Inflammatory macrophage (primary cell): ENCODE results near the gene TCFL5.
"Not testable (repeated sequence)": the region's sequence is repeated elsewhere in the genome, so short reads cannot be mapped to it uniquely, and the experiment has no call there.

ENCODE experiments used
- DNase-seq, 2 donors: peaks; one replicate each; pipeline ENCODE4 v3.0.0-alpha.2; 2020 to 2022

TCFL5 gene

DNA sequence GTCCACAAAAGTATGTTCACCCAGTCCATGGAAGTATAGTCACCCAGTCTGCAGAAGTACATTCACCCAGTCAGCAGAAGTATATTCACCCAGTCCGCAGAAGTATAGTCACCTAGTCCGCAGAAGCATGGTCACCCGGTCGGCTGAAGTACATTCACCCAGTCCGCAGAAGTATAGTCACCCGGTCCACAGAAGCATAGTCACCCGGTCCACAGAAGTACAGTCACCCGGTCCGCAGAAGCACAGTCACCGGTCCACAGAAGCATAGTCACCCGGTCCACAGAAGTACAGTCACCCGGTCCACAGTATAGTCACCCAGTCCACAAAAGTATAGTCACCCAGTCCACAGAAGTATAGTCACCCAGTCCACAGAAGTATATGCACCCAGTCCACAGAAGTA lies 8.8 kb downstream of the TCFL5 start:
- no peak for DNase-seq

DNA sequence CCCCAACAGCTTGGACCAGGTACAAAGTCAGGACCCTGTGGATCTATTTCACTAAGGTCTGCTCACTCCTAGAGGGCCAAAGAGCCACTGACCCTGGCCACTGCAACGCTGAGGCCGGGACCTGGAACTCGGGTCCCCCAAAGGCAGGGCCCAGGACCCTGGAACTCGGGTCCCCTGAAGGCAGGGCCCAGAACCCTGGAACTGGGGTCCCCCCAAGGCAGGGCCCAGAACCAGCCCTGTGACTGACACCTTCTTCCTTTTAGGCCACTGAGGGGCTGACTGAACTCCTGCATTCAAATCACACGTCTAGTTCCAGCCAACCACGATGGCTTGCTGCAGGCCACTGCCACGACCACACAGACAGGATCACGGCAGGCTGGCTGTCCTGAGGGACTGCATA lies 9.4 kb downstream of the TCFL5 start:
- DNase-seq = no peak

DNA sequence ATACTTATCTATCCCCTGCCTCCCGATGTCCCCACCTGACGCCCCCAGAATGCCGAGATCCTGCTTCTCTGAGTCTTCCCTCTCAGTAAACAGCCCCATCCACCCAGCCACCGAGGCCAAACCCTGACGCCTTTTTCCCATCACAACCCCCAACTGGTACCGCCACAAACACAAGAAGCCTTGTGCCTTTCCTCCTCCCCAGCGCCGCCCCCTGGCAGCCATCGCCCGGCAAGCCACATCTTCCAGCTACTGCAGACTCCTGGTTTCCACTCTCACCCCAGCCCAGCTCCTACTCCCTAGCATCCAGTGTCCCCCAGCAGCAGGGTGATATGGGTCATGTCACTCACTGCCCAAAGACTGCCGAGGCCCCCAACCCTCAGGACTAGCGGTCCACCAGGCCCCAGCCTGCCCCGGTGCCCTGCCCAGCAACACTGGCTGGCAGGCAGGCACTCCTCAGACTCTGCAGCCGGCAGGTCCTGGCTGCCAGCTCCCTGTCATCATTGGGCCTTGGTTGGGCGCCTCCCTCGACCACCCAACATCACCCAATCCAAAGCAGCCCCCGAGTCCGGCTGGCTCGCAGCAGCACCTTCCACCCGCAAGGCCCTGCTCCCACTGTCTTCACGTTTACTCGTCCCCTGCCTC lies 11.2 kb downstream of the TCFL5 start:
- no peak for DNase-seq

DNA sequence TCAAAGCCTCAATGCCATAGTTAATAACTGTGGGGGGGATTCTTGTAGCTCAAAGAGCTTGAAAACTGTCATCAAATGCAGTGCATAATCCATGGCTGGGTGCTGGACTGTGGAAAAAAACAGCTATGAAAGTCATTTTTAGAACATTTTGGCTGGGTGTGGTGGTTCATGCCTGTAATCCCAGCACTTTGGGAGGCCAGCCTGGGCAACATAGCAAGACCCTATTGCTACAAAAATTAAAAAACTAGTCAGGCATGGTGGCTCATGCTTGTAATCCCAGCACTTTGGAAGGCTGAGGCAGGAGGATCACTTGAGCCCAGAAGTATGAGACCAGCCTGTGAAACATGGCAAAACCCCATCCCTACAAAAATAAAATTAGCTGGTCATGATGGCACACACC lies 12.2 kb downstream of the TCFL5 start:
- DNase-seq = no peak

DNA sequence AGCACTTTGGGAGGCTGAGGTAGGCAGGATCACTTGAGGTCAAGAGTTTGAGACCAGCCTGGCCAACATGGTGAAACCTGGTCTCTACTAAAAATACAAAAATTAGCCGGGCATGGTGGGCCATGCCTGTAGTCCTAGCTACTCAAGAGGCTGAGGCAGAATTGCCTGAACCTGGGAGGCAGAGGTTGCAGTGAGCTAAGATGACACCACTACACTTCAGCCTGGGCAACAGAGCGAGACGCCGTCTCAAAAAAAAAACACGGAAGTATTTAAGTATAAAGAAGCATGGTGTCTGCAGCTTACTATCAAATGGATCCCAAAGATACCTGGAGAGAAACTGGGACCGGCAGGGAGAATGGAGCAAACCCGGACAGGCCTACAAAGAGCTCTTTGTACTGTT lies 12.7 kb downstream of the TCFL5 start:
- not testable (repeated sequence) for DNase-seq

DNA sequence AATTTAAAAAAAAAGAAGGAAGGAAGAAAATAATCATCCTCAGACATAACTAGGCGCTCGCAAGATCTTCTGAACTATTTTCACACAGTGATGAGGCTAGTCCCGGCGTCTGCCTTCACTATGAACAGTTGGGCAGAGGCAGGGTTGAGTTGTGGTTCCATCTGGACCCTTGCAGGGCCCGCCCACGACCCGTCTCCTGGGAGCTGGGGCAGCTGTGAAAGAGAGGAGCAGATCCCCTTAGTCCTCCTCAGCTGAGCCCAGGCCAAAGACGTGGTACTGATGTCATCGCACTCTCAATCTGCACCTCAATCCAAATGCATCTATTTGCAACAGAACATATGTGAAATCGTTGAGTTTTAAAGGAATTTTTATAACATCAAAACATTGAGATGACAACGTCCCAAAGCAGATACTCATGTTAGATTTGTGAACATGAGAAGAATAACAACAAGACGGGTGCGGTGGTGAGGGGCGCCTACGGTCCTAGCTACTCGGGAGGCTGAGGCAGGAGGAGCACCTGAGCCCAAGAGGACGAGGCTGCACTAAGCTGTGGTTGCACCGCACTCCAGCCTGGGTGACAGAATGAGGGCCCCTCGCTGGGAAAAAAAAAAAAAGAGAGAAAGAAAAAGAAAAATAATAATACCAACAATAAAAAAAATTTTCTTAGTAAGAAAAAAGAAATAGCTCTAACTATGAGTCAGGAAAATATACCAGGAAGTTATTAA lies 15.3 kb downstream of the TCFL5 start:
- DNase-seq = no peak

DNA sequence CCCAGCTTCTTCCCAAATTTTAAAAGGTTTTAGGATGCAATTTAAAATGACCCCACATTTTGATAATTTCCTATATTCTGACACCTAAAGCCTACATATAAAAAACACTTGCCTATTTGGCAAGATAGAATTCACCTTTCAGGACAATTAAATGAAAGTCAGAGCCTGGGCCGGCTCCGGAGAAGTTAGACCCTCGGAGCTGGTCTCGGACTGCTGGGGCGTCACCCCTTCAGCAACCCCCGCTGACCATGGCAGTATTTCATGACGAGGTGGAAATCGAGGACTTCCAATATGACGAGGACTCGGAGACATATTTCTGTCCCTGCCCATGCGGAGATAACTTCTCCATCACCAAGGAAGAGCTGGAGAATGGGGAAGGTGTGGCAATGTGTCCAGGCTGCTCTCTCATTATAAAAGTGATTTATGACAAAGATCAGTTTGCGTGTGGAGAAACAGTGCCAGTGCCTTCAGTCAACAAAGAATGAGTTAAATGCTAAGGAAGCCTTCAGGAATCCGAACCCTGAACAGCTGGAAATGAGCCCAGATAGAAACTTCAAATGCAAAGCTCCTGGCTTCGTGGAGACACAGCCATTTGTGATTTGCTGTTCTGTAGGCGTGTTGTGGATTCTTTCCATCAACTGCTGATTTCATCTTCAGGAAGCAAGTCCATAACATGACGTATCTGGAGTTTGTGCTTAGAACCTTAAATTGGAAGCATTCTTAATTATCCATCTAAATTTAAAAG lies 16.0 kb downstream of the TCFL5 start:
- no peak for DNase-seq

DNA sequence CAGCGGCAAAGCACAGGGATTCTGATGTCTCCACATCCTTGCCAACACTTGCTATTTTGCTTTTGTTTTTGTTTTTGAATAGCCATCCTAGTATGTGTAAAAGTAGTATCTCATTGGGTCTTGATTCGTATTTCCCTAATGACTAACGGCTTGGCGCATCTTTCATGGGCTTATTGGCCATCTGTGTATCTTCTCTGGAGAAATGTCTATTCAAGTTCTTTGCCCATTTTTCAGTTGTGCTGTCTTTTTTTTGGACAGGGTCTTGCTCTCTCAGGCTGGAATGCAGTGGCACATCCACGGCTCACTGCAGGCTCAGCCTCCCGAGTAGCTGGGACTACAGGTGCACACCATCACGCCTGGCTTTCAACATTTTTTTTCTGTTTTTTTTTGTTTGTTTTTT lies 17.4 kb downstream of the TCFL5 start:
- DNase-seq = no peak

DNA sequence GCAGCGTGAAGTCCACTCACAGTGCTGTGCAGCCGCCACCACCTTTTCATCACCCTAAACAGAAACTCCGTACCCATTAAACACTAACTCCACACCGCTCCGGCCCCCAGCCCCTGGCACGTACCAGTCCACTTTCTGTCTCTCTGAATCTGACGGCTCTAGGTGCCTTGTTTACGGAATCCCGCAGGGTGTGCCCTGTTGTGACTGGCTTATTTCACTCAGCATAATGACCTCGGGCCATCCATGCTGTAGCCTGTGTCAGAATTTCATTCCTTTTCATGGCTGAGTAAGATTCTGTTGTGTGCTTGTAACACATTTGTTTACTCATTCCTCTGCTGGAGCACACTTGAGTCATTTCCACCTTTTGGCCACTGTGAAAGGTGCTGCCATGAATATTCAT lies 18.0 kb downstream of the TCFL5 start:
- no peak for DNase-seq

DNA sequence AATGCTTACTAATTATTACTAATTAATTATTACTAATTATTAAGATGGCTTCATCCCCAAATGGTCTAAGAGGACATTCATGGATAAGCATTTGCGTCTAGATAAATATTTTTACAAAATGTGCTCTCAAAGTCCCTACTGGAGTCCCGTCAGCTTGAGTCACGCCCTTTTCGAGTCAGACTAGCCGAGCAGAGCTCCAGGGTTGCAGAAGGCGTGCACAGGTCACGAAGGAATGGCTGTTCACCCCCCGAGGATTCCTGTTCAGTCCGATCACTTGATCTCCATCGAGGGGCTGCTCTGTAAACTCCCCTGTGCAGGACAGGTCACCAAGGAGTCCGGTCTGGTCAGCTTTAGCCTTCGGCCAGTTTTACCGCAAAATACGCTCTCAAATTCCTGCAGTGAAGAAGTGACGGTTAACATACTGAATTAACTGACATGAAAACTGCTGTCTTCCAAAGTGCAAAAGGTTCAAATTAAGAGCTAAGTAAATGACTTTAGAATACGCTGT lies 19.9 kb downstream of the TCFL5 start:
- DNase-seq = no peak

DNA sequence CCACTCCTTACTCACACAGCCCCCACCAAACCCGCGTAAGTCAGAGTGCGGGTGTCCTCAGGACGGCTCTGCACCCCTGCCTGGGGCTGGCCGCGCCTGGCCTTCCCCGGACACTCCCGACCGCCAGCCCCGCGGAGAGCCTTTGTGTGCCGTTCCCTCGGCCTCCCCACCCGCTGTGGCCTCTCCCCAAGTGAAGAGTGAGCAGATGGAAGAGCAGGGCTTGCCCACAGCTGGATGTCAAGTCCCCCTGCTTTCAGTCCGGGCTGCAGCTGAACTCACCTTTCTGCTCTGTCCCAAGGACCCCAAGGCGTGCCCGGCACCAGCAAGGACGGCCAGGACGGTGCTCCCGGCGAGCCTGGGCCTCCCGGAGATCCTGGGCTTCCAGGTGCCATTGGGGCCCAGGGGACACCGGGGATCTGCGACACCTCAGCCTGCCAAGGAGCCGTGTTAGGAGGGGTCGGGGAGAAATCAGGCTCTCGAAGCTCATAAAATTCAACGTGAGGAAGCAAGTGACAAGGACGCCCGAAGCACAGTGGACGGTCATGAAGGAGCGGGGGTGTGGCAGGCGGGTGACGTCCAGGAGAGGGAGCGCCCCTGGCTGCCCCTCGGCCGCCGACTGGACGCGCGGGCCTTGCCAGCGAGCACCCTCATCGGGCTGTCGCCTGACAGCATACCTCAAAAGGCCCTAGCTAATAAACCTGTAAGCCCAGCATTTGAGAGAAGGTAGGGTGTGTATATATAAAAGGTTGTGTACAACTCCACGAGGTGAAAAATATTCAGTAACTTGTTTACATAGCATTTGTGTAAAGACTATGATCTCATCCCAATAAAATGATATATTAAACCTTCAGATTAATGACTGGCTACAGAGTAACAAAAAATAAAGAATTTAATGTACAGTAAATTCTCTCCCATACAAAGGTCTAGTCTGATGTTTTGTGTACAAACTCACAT lies 21.1 kb downstream of the TCFL5 start:
- DNase-seq = no peak

DNA sequence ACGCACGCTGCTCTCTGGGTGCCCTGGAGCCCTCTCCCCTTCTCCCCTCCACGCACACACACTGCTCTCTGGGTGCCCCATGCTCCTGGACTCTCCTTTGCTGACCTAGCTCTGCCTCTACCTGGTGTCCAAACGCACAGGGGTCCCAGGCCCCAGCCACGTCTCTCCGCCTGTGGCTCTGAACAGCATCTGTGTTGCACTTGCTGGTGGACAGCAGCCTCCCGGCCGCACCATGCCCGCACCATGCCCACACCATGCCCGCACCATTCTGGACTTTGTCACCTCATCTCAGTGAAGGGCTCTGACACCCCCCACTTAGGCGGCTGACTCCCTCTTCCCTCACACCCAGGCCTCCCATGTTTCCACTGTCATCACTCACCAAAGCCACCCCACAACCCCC lies 21.8 kb downstream of the TCFL5 start:
- DNase-seq = no peak

DNA sequence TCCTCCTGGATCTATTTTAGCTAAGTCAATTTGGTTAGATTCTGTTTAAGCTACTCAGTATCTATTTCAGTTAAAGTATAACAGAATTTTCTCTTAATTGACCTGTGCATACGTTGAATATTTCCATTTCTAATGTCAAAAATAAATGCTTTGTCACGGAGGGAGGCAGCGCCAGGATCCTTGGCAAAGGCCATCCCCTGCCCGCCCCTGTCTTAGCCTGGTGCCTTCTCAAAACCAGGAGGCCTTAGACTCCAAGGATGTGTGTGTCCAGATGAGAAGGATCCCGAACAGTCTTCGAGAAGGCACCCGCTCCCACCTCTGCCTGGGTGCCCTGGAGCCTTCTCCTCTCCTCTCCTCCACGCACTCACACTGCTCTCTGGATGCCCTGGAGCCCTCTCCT lies 22.4 kb downstream of the TCFL5 start:
- no peak for DNase-seq

DNA sequence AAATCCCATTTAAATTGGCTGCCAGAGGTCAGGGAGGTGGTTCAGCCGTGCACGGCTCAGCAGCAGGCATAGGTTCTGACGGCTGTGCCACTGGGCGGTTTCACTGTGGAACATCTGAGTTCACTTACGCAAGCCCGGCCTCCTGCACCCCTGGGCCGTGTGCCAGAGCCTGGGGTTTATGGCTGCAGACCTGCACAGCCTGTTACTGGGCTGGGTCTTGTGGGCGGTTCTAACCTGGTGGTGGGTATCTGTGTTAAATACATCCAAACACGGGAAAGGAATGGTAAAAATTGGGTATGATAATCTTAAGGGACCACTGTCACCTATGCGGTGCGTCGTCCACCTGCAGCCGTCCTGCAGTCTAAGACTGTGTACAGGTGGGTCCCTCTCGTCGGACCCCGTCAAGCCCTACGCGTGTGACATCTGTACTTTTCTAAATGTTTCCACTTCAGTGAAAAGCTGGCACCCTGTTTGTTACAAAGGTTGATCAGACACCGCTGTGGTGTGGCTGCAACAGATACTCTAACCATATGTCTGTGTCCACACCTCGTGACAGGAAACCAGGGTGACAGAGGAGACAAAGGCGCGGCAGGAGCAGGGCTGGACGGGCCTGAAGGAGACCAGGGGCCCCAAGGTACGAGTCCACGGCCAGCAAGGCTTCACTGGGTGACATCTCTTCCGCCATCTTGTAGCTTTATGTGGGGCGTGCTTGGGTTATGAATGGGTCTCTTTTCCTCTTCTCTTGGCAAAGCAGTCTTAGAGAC lies 23.3 kb downstream of the TCFL5 start:
- DNase-seq = peak; percentile 22 to 32

DNA sequence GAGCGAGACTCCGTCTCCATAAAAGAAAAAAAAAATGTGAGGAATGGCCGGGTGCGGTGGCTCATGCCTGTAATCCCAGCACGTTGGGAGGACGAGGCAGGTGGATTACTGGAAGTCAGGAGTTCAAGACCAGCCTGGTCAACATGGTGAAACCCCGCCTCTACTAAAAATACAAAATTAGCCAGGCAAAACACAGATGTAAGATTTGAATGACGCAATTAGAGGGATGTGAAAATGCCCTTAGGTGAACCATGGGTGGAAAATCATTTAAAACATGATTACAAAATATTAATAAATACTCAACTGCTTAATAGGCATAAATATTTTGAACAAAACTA lies 23.9 kb downstream of the TCFL5 start:
- DNase-seq = no peak

DNA sequence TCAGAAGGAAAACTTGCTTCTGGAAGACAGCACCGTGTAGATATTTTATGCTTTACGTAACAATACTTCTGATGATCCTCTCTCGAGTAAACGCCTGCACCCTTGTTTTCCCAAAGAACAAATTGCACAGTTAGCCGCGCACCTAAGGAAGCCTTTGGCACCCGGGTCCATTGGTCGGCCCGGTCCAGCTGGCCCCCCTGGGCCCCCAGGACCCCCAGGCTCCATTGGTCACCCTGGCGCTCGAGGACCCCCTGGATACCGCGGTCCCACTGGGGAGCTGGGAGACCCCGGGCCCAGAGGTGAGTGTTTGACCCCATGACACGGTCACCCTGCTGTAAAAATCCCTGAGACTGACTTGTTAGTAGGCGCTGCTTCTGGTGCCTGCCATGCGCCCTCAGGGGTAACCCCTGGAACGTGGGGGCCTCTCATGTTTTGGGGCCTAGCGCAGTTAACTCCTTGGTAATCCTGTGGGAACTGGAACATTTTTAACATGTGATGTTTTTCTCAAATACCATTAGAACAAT lies 24.6 kb downstream of the TCFL5 start:
- DNase-seq = no peak

DNA sequence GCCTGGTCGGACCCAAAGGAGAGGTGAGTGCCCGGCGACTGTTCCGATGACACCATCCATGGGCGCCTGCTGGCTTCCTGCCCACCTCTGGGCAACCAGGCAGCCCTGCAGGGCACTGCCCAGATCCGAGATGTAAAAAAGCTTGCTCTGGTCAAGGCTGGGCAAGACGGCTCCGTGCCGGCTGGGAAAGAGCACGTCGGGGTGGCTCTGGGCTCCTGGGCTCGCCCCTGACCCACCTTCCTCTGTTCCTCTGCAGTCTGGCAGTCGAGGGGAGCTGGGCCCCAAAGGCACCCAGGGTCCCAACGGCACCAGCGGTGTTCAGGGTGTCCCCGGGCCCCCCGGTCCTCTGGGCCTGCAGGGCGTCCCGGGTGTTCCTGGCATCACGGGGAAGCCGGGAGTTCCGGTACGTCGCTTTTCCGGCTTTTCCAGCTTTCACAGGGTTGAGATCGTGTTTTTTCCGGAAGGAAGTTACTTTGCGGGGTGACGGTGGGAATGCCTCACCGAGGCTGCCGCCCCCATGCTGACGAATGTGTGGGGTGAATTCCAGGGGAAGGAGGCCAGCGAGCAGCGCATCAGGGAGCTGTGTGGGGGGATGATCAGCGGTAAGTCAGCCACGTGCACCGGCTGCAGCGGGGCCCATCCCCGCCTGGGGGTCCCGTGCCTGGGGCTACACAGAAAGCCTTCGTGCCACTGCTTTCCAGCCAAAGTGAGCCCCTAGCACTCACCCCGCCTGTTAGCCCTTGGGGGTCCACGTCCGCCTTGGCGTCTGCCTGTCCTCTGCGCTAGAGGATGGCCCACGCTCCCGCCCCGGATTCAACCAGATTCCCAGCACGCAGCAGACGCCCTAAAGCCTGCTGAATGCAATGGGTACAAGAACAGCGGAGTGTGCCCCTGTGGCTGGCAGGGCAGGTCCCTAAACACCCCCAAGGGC lies 25.4 kb downstream of the TCFL5 start:
- no peak for DNase-seq

DNA sequence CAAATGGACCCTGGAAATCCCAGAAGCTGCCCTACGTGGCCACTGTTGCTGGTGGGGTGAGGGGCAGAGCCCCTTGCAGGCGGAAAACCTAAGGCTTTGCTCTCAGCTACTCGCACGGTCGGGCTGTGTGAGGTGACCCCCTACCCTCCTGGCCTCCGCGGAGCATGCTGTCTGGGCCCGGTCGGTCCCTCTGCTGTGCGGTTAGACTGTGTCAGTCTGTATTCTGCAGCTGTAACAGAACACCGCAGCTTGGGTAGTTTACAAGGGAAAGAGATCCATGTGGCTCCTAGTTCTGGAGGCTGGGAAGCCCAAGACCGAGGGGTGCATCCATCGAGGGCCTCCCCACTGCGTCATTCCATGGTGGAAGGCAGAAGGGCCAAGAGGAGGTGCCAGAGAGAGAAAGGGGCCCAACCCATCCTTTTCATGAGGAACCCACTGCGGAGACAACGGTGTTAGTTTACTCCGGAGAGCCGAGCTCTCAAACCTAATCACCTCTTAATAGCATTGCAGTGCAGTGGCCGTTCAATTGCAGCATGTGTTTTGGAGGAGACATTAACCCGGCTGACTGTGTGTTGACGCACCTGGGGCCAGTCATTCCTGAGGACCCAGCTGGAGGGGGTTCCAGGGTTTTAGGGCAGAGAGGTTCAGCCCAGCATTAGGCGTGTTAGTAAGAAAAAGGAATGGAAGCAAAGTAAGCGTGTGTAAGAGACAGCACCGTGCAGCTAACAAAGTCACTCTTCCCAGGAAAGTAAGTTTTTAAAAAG lies 26.5 kb downstream of the TCFL5 start:
- no peak for DNase-seq

DNA sequence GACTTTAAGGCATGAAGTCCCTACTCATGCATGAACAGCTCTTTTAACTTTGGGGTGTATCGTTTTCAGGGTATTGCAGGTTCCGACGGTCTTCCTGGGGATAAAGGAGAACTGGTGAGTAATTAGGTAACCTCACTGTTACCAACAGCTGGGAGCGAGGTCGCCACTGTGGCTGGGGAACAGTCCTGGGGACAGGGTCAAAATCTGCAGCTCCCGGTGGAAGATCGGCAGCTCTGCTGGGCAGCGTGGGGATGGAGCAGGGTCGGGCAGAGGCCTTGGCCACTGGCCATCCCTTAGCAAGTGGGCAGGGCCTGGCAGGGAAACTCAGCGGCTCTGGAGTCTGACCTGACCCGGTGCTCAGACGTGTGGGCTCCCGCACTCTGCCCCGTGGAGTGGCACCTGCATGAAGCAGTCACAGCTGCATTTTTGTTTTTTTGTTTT lies 28.7 kb downstream of the TCFL5 start:
- no peak for DNase-seq
